GM18498 (cell line): ENCODE data around the gene CLK2.
"Not testable (repeated sequence)": the region's sequence is repeated elsewhere in the genome, so short reads cannot be mapped to it uniquely, and the experiment has no call there.

Source experiments
- ATAC-seq: cut with Tn5 transposase; IDR thresholded peaks from one replicate; pipeline ENCODE4 v1.9.1; 2021; ENCODE audit warnings: mild to moderate bottlenecking, moderate library complexity; ENCODE audit not compliant: unreplicated experiment

Gene CLK2

DNA sequence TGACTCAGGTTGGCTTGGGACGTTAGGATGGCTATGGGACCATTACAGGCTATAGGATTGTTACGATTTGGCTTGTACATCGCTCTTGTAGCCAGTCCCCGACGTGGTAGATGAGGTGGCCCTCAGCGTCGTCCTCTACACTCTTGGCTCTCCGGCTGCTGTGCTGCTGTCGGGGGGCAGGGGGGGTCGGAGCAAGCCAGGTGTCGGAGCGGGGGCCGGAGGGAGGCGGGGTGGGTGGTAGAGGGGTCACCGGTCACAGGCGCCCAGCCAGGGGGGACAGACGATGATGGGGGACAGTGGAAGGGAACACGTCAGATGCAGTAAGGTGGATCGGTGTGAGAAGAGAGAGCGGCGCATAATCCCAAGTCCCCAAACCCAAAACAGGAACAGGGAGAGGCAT lies 4.7 kb downstream of the CLK2 start:
- ATAC-seq, result no peak

DNA sequence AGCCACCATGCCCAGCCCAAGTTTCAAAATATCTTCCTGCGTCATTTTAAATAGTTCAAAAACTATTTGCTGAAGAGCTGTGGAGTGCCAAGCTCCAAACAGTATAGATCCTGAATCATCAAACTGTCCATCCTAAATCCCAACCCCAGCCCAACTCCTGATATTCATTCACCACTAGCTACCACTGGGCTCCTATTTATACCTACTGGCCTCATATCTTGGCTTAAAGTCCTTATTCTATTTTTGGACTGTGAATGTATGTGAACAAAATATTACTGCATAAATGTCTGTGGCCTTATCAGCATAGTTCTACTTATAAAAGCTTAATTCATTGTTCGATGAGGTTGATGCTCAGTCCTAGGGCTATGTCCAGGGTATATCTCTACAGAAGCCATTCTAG lies 5.9 kb downstream of the CLK2 start:
- ATAC-seq, result no peak

- ATAC-seq, result no peak
Measured at GRCh38 chr1:155266553-155266952, 6.8 kb downstream of the CLK2 start.

GRCh38 chr1:155263067-155263466 lies 10.2 kb downstream of the CLK2 start:
- ATAC-seq, result no peak

DNA sequence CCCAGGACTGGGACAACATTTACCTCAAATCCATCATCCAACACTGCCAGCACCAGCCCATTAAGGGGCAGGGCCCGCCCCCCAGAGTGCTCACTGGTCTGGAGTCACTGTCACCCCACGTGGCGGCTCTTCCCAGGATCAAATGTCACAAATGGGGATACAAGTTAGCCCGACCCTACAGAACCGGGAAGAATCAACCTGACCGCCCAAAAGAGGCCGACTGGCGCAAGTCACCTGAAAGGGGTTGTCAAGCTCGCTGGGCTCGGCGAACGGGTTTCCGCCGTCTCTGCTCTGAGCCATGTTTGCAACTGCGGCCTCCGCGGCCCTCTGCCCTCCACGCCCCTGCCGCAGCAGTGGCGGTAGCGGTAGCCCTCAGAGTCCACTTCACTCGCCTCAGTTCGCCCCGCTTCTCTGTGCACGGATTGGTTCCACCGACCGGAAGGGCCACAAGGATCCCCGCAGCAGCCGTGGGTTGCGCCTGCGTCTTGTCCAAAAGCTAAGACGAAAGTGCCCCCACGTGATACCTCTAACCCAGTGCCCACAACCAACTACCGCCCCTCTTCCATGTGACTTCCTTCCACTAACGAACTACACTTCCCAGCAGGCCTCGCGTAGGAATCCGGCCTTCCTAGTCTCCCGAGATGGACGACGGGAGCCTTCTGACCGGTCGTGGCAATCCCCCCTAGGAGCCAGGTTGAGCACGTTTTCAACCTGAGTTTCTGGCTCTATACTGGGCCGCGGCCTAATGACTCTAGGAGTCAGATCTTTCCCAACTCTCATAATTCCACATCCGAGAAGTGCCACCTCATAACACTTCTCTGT lies 11.2 kb downstream of the CLK2 start, which contains the start of gene SCAMP3:
TSS of gene SCAMP3 (minus strand) at position 509 of the 822 bp plus-strand sequence. CDS start at position 300, 209 bp downstream.
- peak; percentile 86 for ATAC-seq

GRCh38 chr1:155261493-155261851 lies 11.8 kb downstream of the CLK2 start:
- ATAC-seq, result no peak

DNA sequence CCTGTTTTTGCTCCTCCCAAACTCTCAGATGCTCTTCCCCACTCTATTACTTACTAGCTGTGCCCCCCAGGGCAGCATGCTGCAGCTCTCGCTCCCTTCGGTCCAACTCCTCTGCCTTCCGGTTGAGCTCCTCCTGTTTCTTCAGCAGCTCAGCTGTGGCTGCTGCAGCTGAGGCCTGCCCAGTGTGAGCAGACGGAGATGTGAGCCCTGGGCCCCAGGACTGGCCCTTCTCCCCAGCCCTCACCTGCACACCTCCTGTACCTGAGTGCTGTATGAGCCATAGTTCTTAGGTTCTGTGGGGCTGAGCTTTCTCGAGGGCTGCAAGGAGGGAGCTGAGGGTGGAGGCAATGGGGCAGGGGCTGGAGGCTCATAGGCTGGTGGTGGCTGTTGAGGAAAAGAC lies 13.0 kb downstream of the CLK2 start:
- ATAC-seq, result no peak

DNA sequence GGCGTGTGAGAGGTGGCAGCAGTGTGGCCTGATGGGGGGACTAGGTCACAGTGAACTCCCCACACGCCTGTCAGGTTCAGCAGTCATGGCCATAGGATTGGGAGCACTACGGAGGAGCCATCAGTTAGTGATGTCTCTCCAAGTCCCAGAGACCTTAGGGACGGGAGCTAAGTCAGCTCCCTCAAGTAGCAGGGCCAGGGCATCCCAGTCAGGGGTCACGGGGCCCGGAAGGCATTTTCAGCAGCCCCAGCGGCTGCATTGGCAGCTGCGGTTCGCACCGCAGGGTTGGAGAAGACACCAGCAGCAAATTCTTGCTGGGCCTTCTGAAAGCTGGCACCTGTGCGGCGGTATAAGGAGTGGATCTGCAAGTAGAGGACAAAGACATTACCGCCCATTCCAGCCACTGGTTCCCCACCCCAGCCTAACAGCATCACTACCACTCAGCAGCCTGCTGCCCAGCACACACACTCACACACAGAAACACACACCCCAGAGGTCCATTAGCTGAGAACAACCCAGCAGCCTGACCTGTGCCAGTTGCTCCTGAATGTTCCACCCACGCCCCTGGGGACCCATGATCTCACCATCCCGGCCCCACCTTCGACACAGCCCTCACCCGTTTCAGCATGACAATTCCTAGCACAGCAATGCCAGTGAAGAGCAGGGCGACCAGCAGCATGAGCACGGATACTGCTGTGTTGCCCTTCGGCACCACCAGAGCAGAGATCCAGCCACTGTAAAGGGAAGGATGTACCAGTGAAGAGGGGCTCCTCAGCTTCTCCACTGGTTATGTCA lies 17.0 kb downstream of the CLK2 start:
- no peak for ATAC-seq

DNA sequence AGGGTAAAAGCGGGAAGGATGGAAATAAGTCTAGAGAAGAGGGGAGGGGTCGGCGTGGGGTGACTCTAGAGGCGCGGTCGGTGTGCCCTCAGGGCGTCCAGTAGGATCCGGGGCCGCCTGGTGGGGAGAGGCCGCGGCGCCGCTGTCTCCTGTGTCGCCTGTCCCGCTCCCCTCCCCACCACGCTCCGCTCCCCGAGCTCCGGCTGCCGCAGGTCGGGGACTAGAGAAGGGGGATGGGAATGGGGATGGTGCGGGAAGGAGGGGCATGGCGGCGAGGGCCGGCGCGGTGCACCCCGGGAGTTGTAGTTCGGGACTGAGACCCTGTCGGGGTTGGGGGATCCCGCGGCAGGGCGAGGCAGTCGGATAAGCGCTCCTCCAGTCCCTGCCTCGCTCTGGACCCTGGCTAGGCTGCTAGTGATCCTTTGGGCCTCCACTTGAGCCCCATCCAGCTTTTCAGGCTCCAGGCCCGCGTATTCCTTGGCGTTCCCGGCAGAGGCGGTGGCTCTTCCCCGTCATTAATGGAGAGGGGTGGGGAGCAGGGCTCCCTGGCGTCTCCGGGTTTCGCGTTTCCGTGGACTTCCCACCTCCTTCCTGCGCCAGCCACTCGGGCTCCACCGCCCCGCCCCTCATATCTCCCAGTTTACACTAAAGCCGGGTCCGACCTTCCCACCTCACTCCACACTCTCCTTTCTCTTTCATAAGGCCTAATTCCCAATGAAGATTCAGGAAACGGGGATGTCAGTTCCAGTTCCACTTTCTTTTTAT lies 17.9 kb downstream of the CLK2 start, which contains the start of gene ENTREP3:
TSS of gene ENTREP3 (minus strand) at position 241 of the 765 bp plus-strand sequence. CDS start 606 bp downstream, outside the sequence.
- ATAC-seq, result peak; percentile 59

GRCh38 chr1:155254714-155255242 lies 18.5 kb downstream of the CLK2 start:
- ATAC-seq, result no peak

GRCh38 chr1:155254228-155254713 lies 19.0 kb downstream of the CLK2 start:
- no peak for ATAC-seq

- no peak for ATAC-seq
Measured at GRCh38 chr1:155253797-155254196, 19.5 kb downstream of the CLK2 start.

DNA sequence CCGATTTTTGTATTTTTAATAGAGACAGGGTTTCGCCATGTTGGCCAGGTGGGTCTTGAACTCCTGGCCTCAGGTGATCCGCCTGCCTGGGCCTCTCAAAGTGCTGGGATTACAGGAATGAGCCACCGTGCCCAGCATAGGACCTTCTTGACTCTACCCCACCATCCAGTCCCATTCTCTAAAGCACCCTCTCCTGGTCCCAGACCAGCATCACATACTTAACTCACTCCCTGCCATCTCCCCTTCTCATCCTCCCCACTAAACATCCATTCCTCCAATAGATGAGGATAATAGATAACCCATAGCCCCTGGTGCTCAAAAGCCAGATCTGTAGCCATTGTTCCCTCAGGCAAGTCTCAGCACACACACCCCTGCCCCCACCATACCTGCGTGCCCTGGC lies 20.1 kb downstream of the CLK2 start:
- no peak for ATAC-seq

DNA sequence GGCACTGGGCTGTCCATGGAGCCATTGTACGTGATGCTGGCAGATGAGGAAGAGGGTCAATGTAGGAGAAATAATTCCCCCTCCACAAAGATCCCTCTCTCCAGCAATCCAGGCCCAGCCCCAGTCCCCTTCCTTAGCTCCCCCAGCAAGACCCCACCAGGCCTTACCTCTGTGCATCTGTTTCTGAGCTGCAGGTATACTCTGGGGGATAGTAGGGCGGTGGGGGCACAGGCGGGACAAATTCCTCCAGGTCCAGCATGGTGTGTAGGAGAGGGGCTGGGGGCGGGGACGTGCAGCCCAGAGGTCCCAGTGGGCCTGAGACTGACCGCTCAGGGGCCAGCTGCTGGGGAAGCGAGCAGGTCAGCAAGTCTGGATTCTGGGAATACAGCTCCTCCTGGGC lies 21.7 kb downstream of the CLK2 start:
- ATAC-seq, result no peak

DNA sequence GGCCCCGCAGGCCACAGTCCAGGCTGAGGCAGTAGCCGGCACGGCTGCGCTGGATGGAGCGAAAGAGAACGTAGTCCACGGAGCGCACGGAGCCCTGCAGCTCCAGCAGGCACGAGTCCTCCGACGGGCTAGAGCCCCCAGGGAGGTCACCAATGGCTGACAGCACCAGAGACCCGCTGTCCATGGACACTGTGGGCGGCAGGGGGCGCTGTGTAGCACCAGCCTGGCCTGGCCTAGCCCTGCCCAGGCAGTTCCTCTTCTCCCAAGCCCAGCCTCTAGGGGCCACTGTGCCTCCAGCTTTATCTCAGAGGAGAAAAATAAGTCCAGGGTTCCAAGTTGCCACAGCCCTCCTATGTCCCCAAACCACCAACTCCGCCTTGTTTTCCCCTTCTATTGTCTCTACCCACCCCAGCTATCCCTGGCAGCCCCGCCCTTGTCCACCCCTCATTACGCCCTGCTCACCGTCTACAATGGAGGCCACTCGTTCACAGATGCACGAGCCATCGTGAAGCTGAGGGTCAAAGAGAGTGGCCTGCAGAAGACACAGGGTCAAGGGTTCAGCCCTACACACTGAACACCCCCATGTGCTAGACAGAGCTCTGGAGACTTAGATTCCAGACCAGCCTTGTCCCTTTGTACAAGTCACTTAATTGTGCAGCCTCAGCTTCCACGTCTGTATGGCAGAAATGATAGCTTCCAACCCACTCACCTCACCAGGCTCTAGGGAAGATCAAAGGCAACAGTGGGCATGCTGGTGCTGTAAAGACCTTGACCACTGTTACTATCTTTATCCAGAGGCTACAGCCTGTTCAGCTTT lies 22.5 kb downstream of the CLK2 start:
- peak; percentile 82 for ATAC-seq

GRCh38 chr1:155250246-155250632 lies 23.1 kb downstream of the CLK2 start:
- ATAC-seq, result peak; percentile 5

GRCh38 chr1:155247667-155248553 lies 25.4 kb downstream of the CLK2 start:
- ATAC-seq, result no peak

- ATAC-seq, result not testable (repeated sequence)
Measured at GRCh38 chr1:155246796-155247195, 26.5 kb downstream of the CLK2 start.

DNA sequence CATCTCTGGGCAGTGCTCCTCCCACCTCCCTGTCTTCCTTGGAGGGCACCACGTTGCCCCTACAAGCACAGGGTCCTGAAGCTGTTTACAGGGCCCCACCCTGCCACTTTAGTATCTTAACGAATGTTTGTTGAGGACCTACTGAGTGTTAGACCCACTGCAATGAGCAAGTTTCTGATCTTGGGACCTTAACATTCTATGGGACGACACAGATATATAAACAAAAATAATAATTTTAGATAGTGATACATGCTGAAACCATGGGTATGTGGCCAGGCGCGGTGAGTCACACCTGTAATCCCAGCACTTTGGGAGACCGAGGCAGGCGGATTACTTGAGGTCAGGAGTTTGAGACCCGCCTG lies 28.2 kb downstream of the CLK2 start:
- no peak for ATAC-seq
